GM18505 (cell line): ENCODE measurements around the gene CSF3R.
"Not testable (repeated sequence)": the region's sequence is repeated elsewhere in the genome, so short reads cannot be mapped to it uniquely, and the experiment has no call there.

Experiments
- ATAC-seq: cut with Tn5 transposase; IDR thresholded peaks from one replicate; pipeline ENCODE4 v1.9.1; 2021; ENCODE audit not compliant: unreplicated experiment
- POLR2A ChIP-seq: IDR thresholded peaks from 4 replicates; pipeline ENCODE4 v1.6.1; 2011; ENCODE audit warnings: borderline replicate concordance; ENCODE audit not compliant: insufficient read depth, insufficient read length; ENCODE audit errors: extremely low read depth

CSF3R gene

DNA sequence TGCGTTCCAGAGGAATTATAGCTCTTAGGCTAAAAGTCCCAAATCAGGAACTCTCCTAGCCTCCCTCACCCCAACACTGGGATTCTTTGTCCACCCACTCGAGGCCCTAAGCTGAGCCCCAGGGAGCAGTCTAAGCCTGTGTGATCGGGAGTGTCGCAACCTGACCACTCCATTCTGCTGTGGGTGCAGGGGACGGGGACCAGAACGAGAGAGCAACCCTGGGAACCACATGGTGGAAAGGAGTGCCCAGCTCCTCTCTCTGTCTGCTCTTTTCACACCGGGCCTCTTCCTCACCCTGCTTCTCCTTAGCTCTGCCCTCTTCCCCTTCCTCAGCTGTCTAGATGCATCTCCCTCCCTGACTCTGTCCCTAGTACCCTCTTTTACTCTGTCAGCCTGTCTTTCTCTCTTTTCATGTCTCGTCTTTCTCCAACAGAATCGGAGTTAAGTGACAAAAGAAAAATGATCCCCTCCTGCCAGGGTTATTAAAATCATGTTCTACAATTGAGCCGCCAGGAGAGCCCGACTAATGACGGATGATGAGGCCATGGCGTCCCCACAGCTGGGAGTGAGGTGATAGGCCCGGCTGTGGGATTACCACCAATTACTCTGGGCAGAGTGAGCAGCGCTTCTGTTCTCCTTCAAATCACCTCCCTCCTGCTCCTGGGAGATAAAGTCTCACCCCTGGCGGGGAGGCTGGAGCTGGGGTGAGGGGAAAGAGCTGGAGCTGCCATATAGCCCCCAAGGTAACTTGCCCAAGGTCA, 34.5 kb upstream of the CSF3R start:
- no peak for ATAC-seq
- no peak for TF ChIP-seq POLR2A

DNA sequence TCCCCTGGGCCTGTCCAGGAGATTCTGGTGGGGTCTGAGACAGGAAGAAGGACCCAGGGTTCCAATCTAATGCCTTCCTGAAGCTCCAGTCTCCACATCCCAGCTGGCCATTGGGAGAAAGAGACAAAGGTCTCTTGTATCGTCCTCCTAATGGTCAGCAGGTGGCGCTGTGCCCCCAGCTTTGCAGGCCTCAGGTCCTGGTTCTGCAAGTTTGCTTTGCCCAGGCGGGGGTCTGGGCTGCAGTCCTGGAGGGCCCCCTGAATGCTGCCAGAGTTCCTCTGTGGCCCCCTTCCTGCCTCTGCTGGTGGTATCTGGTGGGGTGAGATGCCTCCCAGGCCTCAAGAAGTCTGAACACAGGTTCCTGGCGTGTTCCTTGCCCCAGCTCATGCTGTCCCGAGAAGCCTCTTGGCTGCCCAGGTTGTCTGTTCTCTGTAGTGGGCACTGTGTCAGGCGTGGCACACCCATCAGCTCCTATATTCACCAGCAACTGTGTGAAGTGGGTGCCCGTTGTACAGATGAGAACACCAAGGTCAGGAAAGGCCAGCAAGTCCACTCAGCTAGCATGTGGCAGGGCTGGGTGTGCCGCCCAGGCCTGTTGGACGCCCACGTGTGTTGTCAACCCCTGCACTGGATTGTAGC, 33.8 kb upstream of the CSF3R start:
- no peak for TF ChIP-seq POLR2A
- ATAC-seq, result no peak

DNA sequence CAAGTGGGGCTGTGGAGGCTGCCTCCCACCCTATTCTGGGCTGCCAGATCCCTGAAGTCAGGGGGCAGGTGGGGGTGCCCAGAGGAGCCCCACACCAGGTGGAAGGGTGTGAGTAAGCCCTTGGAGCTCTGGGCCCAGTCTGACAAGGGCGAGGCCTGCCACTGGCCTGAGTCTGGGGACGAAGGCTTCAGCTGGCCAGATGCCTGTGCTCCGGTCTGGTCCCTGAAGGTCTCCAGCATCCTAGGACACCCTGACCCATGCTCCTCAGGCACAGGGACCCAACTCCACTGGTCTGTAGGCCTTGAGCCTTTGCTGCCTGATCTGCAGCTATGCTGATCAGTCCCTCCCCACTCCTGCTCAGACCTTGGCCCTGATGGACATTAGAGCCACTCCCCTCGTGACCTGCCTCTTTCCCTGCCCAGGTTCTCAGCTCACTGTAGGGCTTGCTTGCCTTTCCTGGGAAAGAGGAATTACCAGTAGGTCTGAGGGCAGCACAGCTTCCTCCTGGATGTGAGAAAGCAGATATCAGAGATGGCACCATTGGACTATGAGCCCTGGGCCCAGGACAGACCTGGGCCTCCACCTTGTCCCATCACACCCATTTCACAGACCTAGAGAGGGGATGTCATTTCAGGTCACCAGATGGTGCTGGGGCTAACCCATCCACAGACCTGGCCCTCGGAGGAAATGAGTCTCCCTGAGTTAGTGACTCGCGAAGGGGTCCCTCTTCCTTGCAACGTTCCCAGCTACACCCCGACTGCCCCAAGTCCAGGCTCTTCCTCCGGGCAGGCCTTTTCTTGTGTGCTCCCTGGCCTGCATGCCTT, 32.8 kb upstream of the CSF3R start:
- no peak for ATAC-seq
- TF ChIP-seq POLR2A, result no peak

DNA sequence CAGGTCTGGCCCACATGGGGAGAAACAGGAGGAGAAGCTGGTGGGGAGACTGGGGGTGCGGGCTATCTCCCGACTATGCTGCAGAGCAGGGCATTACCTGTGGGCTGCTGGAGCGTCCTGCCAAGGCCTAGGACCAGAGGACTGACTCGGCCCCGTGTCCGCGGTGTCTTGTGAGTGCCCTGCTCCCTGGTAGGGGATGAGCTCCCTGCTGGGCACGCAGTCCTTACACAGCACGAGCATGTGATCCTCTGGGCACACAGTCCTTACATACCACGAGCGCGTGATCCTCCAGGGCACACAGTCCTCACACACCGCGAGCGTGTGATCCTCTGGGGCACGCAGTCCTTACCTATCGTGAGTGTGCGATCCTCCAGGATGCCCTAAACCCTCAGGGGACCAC, 31.8 kb upstream of the CSF3R start:
- no peak for ATAC-seq
- no peak for TF ChIP-seq POLR2A

DNA sequence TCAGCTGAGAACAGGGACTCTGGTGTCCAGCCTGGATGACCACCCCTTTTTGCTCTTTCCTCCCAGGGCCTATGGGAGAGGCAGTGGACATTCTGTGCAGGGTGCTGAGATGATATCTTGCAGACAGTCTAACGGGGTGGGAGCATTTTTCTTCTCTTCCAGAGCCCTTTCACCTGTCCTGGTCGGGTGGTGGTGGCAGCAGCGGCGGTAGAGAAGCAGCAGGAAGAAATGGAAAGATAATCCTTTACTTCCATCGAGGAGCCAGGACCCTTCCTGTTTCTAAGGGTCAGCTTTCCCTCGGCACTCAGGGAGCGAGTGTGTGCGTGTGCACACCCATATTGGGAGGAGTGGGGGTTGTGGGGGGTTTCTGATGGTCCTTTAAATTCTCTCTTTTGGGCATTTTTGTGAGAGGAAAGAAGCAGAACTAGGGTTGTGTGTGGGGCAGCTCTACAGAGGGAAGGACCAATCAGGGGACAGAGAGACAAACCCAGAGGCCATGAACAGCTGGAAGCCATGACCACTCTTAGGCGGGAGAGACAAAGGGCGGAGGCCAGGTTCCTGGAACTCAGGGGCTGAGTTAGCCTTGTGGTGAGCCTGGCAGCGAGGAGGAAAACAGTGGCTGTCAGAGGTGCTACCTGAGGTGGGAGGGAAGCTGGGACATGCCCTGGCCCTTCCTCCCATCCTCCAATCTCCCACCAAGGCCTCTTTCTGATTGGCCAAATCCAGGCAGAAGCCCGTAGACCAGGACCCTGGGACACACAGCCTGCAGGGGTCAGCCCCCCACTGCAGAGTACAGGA, 31.2 kb upstream of the CSF3R start:
- TF ChIP-seq POLR2A, result no peak
- ATAC-seq, result no peak

DNA sequence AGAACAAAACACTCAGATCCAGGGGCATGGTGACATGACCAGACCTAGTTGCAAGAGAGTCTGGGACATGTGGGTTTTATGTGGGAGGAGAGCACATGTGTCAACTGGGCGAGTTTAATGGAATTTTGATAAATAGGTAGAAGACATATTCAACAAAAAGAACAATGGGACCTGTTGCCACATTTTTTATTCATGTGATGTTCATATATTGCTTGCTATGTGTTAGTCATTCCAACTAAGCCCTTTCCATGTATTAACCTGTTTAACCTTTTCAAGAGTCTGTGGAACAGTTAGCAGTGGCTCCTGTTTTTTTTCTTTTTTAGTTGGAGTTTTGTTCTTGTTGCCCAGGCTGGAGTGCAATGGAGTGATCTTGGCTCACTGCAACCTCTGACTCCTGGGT, 30.1 kb upstream of the CSF3R start:
- TF ChIP-seq POLR2A, result no peak
- ATAC-seq, result no peak

DNA sequence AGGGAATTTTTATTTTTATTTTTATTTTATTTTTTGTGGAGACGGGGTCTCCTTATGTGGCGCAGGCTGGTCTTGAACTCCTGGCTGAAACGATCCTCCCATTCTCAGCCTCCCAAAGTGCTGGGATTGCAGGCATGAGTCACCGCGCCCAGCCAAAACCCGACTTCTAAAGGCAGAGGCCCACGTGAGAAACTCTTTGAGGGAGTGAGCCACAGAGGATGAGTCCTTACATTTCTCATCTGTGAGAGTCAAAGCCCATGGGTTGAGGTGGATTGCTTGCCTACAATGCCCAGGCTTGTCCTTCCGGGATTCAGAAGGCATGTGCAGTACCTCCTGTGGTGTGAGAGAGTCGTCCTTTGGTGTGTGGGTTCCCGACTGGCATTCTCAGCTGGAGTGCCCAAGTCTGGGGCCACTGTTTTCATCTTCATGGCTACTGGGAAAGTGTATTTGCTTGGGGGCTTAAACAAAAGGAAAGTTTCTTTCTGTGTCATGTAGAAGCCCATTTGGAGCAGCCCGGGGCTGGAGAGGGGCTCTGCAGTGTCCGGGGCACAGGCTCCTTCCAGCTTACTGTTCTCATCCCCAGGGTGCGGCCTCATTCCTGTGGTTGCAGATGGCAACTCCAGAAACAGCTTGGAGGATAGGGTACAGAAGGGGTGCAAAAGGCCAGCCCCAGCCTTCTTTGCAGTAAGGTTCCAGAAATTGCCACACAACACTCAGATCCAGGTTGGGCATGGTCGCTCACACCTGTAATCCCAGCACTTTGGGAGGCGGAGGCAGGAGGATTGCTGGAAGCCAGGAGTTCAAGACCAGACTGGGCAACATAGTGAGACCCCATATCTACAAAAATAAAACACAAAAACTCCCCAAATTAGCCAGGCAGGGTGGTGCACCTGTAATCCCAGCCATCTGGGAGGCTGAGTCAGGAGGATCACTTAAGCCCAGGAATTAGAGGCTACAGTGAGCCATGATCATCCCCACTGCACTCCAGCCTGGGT, 29.4 kb upstream of the CSF3R start:
- no peak for TF ChIP-seq POLR2A
- no peak for ATAC-seq

DNA sequence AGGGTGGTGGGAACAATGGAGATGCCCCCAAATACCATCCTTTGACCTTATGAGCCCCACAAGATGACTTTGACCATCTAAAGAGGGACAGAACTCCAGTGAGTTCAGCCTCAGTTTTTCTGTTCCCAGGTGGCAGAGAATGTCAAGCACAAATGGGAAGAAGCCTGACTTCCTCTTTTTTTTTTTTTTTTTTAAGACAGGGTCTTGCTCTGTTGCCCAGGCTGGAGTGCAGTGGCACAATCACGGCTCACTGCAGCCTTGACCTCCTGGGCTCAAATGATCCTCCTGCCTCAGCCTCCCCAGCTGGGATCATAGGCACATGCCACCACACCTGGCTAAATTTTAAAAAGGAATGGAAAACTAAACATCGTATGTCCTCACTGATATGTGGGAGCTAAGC, 28.5 kb upstream of the CSF3R start:
- ATAC-seq, result not testable (repeated sequence)

DNA sequence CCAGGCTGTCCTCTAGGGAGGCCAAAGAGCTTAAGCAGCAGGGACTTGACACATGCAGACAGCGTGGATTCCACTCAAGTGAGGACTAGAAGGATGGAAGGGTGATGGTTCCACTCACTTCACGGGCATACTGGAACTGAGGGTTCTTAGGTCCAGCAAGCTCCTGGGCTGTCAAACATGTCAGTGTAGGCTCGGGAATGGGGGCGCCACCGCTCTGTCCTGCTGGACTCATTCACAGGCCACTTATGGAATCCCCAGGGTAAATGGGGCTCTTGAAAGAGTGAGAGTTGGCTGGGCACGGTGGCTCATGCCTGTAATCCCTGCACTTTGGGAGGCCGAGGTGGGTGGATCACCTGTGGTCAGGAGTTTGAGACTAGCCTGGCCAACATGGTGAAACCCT, 27.7 kb upstream of the CSF3R start:
- ATAC-seq, result no peak
- no peak for TF ChIP-seq POLR2A

DNA sequence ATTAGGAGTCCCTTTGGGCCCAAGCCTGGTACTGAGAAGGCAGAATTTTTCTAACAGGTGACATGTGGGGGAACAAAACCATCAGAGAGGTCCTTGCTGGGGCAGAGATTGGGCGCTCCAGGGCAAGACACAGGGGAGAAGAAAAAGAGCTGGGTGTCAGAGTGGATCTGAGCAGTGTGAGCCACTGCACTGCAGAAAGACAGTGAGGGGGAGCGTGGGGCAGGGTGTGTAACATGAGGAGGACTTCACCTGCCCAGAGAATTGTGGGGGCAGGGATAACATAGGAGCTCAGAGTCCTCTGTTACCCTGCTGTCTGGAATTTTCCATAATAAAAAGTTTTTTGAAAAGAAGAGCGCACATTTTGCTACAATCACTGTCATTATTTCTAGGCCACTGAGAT, 25.5 kb upstream of the CSF3R start:
- TF ChIP-seq POLR2A, result no peak
- no peak for ATAC-seq

DNA sequence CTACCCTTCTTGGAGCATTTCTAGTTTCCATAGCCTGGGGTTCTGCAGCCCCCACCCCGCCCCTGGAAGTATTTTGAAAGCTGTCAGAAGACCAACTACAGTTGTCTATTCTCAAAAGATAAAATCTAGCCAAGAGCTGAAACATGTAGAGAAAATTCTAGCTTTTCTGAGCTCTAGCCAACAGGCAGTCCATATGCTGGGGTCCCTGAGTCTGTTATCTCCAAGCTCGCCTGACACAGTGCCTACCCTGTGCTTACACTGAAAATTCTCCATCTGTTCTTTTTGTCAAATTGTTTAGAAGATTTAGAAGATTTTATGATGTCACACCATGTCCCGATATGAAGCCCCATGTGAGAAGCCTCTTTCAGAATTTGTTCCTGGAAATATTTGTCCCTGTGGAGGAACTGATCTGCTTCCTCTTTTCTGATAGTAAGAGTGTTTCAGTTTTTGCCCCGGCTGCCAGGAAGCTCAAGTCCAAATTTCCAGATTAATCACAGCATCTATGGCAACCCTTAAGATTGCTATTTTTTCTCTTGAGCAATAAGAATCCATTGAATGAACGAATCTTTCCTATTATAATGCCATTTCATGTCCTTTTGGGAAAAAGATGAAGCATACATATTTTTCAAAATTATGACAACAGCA, 23.7 kb upstream of the CSF3R start:
- ATAC-seq, result no peak
- TF ChIP-seq POLR2A, result no peak

DNA sequence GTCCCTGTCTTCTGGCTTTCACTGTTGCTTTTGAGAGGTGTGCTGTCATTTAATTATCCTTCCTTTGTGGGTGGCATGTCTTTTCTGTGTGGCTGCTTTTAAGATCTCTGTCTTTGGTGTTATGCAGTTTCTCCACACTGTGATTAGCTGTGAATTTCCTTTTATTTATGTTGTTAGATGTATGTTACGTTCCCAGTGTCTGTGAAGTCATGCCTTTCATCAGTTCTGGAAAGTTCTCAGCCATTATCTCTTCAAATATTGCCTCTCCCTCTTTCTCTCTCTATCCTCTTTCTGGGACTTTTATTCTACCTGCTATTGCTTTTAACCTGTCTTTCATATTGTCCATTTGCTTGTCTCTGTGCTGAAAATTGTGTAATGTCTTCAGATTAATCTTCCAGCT, 21.0 kb upstream of the CSF3R start:
- ATAC-seq, result no peak
- TF ChIP-seq POLR2A, result no peak
